Spinal cord (tissue), 10 donors: ENCODE measurements around the gene COL7A1. TPM values are rescaled to one million over a fixed set of nuclear protein-coding genes. Genes with fewer than 3 reads are reported as not detected.

Experiments
- DNase-seq, 6 donors: peaks; one replicate each; pipeline versions ENCODE4 v3.0.0 to v3.0.0-alpha.2; 2013 to 2015; ENCODE audit warnings: low spot score in 6 of 6, low read depth in 4 of 6
- H3K27ac ChIP-seq: one replicate; pipeline ENCODE4 v1.5.1; 2013; ENCODE audit warnings: low read depth, low read length, control low read depth
- H3K27me3 ChIP-seq: one replicate; pipeline ENCODE4 v1.6.1; 2013; ENCODE audit warnings: low read length; ENCODE audit not compliant: control insufficient read depth, insufficient read depth
- H3K36me3 ChIP-seq: one replicate; pipeline ENCODE4 v1.6.1; 2013; ENCODE audit warnings: low read length; ENCODE audit not compliant: control insufficient read depth, insufficient read depth
- H3K4me1 ChIP-seq: one replicate; pipeline ENCODE4 v1.6.1; 2013; ENCODE audit warnings: low read length; ENCODE audit not compliant: control insufficient read depth, insufficient read depth
- H3K4me3 ChIP-seq: one replicate; pipeline ENCODE4 v1.5.1; 2013; ENCODE audit warnings: low read depth, low read length, control low read depth
- H3K9me3 ChIP-seq: one replicate; pipeline ENCODE4 v1.6.1; 2013; ENCODE audit warnings: low read length; ENCODE audit not compliant: control insufficient read depth, insufficient read depth
- whole genome bisulfite sequencing: methylation state at CpG from one replicate; pipeline ENCODE4 v1.1.5; 2013; ENCODE audit warnings: missing lambda C conversion rate; ENCODE audit not compliant: insufficient coverage; 5-methylcytosine and 5-hydroxymethylcytosine counted together
- polyA plus RNA-seq, 2 donors: library from polyadenylated mRNA; unstranded; fragments of 120-200 nt; gene quantifications; one replicate each; pipeline ENCODE4 v1.2.1, GENCODE V29; 2013; ENCODE audit not compliant: insufficient read length in 2 of 2
- total RNA-seq, 2 donors: library from RNA; depleted of rRNA in 1 of 2; stranded (reverse); fragments of 120-200 nt in 1 of 2; fragments of >200 nt in 1 of 2; gene quantifications; one replicate each; pipeline versions ENCODE4 v1.2.3 to v1.2.4, GENCODE V29; 2013 to 2014
- donor health status: healthy.

The COL7A1 gene
- total and polyA plus RNA-seq, 4 donors: 8.4 to 30.9 (median 25.0) TPM

- Histone ChIP-seq H3K36me3 (peaks cover 71% of the 10 kb centered on the region), H3K27ac (no peak overlapping the region), H3K9me3 (no peaks in the 10 kb centered on the region), H3K27me3 (no peaks in the 10 kb centered on the region), H3K4me1 (peaks cover 10% of the 10 kb centered on the region), H3K4me3 (no peak overlapping the region)
- no peak for DNase-seq
- 82% methylated on average over 8 of the region's 11 CpGs for WGBS
Observed at GRCh38 chr3:48567500-48567899, 27.6 kb downstream of the COL7A1 start.

- Histone ChIP-seq H3K36me3 (peaks cover 71% of the 10 kb centered on the region), H3K27me3 (no peaks in the 10 kb centered on the region), H3K4me1 (peaks cover 10% of the 10 kb centered on the region), H3K9me3 (no peaks in the 10 kb centered on the region), H3K27ac (no peak overlapping the region), H3K4me3 (no peak overlapping the region)
- 80% methylated on average over 5 of the region's 5 CpGs for WGBS
- no peak for DNase-seq
Observed at GRCh38 chr3:48567090-48567489, 28.0 kb downstream of the COL7A1 start.

- peaks cover 64% of the 10 kb centered on the region for H3K36me3 ChIP-seq
- H3K4me1 ChIP-seq: peaks cover 11% of the 10 kb centered on the region
- H3K4me3 ChIP-seq: no peak overlapping the region
- DNase-seq: no peak
- H3K27ac ChIP-seq: no peak overlapping the region
- 86% methylated on average over 8 of the region's 9 CpGs for WGBS
- H3K27me3 ChIP-seq: no peaks in the 10 kb centered on the region
- no peaks in the 10 kb centered on the region for H3K9me3 ChIP-seq
Observed at GRCh38 chr3:48566401-48566760, 28.7 kb downstream of the COL7A1 start.

- Histone ChIP-seq H3K4me3 (no peak overlapping the region), H3K4me1 (peaks cover 17% of the 10 kb centered on the region), H3K36me3 (peaks cover 59% of the 10 kb centered on the region), H3K9me3 (no peaks in the 10 kb centered on the region), H3K27me3 (no peaks in the 10 kb centered on the region), H3K27ac (no peak overlapping the region)
- no peak for DNase-seq
- WGBS: 76% methylated on average over 7 of the region's 7 CpGs
Observed at GRCh38 chr3:48565591-48566400, 29.3 kb downstream of the COL7A1 start.

DNA sequence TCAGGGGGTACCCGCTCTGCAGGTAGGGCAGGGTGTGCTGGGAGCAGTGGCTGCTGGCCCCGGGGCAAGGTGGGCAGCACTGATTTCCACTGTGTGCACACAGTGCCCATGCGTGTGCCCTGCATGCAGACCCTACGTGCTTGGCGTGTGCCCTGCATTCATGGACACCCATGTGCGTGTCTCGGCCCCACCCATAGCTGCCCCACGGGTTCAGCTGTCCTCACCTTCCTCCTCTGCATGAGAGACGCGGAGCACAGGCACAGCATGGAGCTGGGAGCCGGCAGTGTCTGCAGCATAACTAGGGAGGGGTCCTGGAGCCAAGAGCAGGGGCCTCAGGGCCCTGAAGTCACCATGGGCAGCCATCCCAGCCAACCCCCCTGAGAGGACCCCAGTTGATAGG, 29.9 kb downstream of the COL7A1 start:
- H3K36me3 ChIP-seq: peaks cover 55% of the 10 kb centered on the region
- H3K4me1 ChIP-seq: peaks cover 23% of the 10 kb centered on the region
- H3K4me3 ChIP-seq: no peak overlapping the region
- no peaks in the 10 kb centered on the region for H3K9me3 ChIP-seq
- H3K27ac ChIP-seq: no peak overlapping the region
- 91% methylated on average over 9 of the region's 11 CpGs for WGBS
- H3K27me3 ChIP-seq: no peaks in the 10 kb centered on the region
- DNase-seq: no peak

DNA sequence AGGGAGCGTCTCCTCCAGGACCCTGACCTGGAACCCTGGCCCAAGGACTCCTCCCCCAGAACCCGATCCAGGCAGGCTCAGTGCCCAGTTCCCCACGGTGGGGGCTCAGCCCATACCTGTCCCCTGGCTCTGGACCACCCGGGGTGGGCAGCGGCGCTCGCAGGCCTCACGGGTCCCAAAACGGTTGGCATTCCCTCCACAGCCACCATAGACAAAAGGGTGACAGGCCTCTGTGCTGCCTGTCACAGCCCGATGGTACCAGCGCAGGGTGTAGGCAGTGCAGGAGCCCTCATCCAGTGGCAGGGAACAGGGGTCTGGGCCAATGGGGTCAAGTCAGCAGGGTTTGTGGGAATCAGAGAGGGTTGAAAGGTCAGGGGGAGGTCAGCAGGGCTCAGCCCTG, 30.5 kb downstream of the COL7A1 start:
- H3K36me3 ChIP-seq: peaks cover 50% of the 10 kb centered on the region
- peaks cover 29% of the 10 kb centered on the region for H3K4me1 ChIP-seq
- 89% methylated on average over 11 of the region's 11 CpGs for WGBS
- no peaks in the 10 kb centered on the region for H3K9me3 ChIP-seq
- H3K4me3 ChIP-seq: no peak overlapping the region
- H3K27me3 ChIP-seq: no peaks in the 10 kb centered on the region
- no peak for DNase-seq
- H3K27ac ChIP-seq: no peak overlapping the region

- 60% methylated on average over 9 of the region's 10 CpGs for WGBS
- peaks cover 45% of the 10 kb centered on the region for H3K36me3 ChIP-seq
- no peak overlapping the region for H3K4me3 ChIP-seq
- DNase-seq: no peak
- no peak overlapping the region for H3K27ac ChIP-seq
- H3K4me1 ChIP-seq: peaks cover 29% of the 10 kb centered on the region
- H3K27me3 ChIP-seq: no peaks in the 10 kb centered on the region
- no peaks in the 10 kb centered on the region for H3K9me3 ChIP-seq
Observed at GRCh38 chr3:48564022-48564421, 31.1 kb downstream of the COL7A1 start.

- H3K36me3 ChIP-seq: peaks cover 41% of the 10 kb centered on the region
- no peaks in the 10 kb centered on the region for H3K27me3 ChIP-seq
- DNase-seq: no peak
- peaks cover 29% of the 10 kb centered on the region for H3K4me1 ChIP-seq
- no peak within 1 kb of the TSS for H3K4me3 ChIP-seq
- H3K27ac ChIP-seq: no peak within 1 kb of the TSS
- no peaks in the 10 kb centered on the region for H3K9me3 ChIP-seq
- 59% methylated on average over 5 of the region's 6 CpGs for WGBS
Observed at GRCh38 chr3:48563382-48563918, 31.7 kb downstream of the COL7A1 start, which contains the start of gene UCN2. TSS of gene UCN2 (minus strand) at chr3:48563781. CDS start at chr3:48563124, 657 bp downstream.

DNA sequence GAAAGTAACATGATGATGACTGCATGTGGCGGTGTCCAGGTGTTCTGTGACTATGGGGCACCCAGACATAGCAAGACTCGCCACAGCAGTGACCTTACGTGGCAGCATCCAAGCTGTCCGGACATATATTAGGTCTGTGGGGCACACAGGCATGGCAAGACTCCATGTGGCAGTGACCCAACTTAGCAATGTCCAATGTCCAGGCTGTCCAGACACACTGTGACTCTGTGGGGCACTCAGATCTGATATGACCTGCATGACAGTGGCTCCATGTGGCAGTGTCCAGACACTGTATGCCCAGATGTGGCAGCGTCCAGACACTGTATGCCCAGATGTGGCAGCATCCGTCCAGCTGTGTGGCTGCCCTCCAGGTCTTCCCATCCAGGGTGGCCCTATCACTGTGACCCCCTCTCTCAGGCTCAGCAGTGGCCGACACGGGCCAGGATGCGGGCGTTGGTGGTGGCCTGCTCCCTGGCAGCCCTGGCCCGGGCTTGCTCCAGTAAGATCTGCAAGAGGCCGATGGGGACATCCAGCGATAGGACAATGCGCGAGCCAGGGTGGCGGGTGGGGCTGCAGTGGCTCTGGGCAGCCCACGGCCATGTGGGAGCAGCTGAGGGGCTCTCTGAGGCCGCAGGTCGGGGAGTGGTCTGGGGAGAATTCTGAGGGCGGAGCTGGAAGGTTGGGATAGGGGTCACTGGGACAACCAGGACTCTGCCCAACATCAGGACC, 32.6 kb downstream of the COL7A1 start:
- no peak overlapping the region for H3K27ac ChIP-seq
- peaks cover 37% of the 10 kb centered on the region for H3K4me1 ChIP-seq
- H3K36me3 ChIP-seq: peaks cover 35% of the 10 kb centered on the region
- H3K9me3 ChIP-seq: no peaks in the 10 kb centered on the region
- no peak for DNase-seq
- WGBS: 88% methylated on average over 20 of the region's 20 CpGs
- no peak overlapping the region for H3K4me3 ChIP-seq
- H3K27me3 ChIP-seq: no peaks in the 10 kb centered on the region
